Trophoblast cell (in vitro differentiated cells and primary cell): ENCODE measurements around the gene CETP.
A peak's percentile ranks its signal among the peaks of the same experiment; 100 is the strongest.

Source experiments
- DNase-seq, 2 donors: peaks; one replicate each; pipeline ENCODE4 v3.0.0-alpha.2; 2016
- H2AFZ ChIP-seq: 2 replicates; pipeline ENCODE4 v1.6.1; 2013; ENCODE audit warnings: low read length, moderate library complexity, mild to moderate bottlenecking; ENCODE audit not compliant: insufficient read depth, poor library complexity
- H2AK5ac ChIP-seq: 2 replicates; pipeline ENCODE4 v1.6.1; 2013; ENCODE audit warnings: mild to moderate bottlenecking, low read length
- H2BK120ac ChIP-seq: 2 replicates; pipeline ENCODE4 v1.6.1; 2013; ENCODE audit warnings: low read length, mild to moderate bottlenecking, moderate library complexity; ENCODE audit not compliant: insufficient read depth, poor library complexity
- H2BK12ac ChIP-seq: 2 replicates; pipeline ENCODE4 v1.6.1; 2013; ENCODE audit warnings: mild to moderate bottlenecking, low read length, moderate library complexity
- H2BK5ac ChIP-seq: 2 replicates; pipeline ENCODE4 v1.6.1; 2013; ENCODE audit warnings: low read length, low read depth, moderate library complexity, mild to moderate bottlenecking; ENCODE audit not compliant: poor library complexity
- H3K14ac ChIP-seq: 2 replicates; pipeline ENCODE4 v1.6.1; 2013; ENCODE audit warnings: mild to moderate bottlenecking, low read length
- H3K18ac ChIP-seq: 2 replicates; pipeline ENCODE4 v1.6.1; 2013; ENCODE audit warnings: mild to moderate bottlenecking, low read length
- H3K23ac ChIP-seq: 2 replicates; pipeline ENCODE4 v1.6.1; 2013; ENCODE audit warnings: low read length
- H3K27ac ChIP-seq: 2 replicates; pipeline ENCODE4 v1.5.1; 2013; ENCODE audit warnings: low read depth, mild to moderate bottlenecking, inconsistent platforms, low read length, moderate library complexity
- H3K27me3 ChIP-seq: 2 replicates; pipeline ENCODE4 v1.6.1; 2013; ENCODE audit warnings: inconsistent platforms, mild to moderate bottlenecking, low read length, moderate library complexity; ENCODE audit not compliant: insufficient read depth
- H3K36me3 ChIP-seq, 2 experiments: 1 replicate in 1 of 2; 2 replicates in 1 of 2; pipeline ENCODE4 v1.6.1; 2013; ENCODE audit warnings: low read length in 2 of 2, mild to moderate bottlenecking in 2 of 2, moderate library complexity in 1 of 2; ENCODE audit not compliant: insufficient read depth in 2 of 2, control insufficient read depth in 1 of 2
- H3K4ac ChIP-seq: 2 replicates; pipeline ENCODE4 v1.6.1; 2013; ENCODE audit warnings: low read depth, mild to moderate bottlenecking, low read length, moderate library complexity
- H3K4me1 ChIP-seq, 2 experiments: 1 replicate in 1 of 2; 2 replicates in 1 of 2; pipeline ENCODE4 v1.6.1; 2013; ENCODE audit warnings: low read length in 2 of 2, mild to moderate bottlenecking in 2 of 2, moderate library complexity in 1 of 2; ENCODE audit not compliant: insufficient read depth in 2 of 2, control insufficient read depth in 1 of 2
- H3K4me2 ChIP-seq: 2 replicates; pipeline ENCODE4 v1.6.1; 2013; ENCODE audit warnings: inconsistent platforms, mild to moderate bottlenecking, low read length, moderate library complexity
- H3K4me3 ChIP-seq: 2 replicates; pipeline ENCODE4 v1.5.1; 2013; ENCODE audit warnings: mild to moderate bottlenecking, low read depth, low read length, inconsistent platforms
- H3K79me1 ChIP-seq: one replicate; pipeline ENCODE4 v1.6.1; 2013; ENCODE audit warnings: low read length
- H3K79me2 ChIP-seq: 2 replicates; pipeline ENCODE4 v1.6.1; 2013; ENCODE audit warnings: low read length, mild to moderate bottlenecking; ENCODE audit not compliant: control insufficient read depth, insufficient read depth, poor library complexity
- H3K9ac ChIP-seq: 2 replicates; pipeline ENCODE4 v1.6.1; 2013; ENCODE audit warnings: mild to moderate bottlenecking, low read length
- H3K9me3 ChIP-seq: 2 replicates; pipeline ENCODE4 v1.6.1; 2013; ENCODE audit warnings: low read depth, mild to moderate bottlenecking, control low read depth, inconsistent platforms, low read length; ENCODE audit not compliant: insufficient read depth
- H4K12ac ChIP-seq: 2 replicates; pipeline ENCODE4 v1.6.1; 2013; ENCODE audit warnings: low read depth, mild to moderate bottlenecking, low read length, moderate library complexity
- H4K8ac ChIP-seq: 2 replicates; pipeline ENCODE4 v1.6.1; 2013; ENCODE audit warnings: low read depth, mild to moderate bottlenecking, low read length, moderate library complexity
- H4K91ac ChIP-seq: one replicate; pipeline ENCODE4 v1.6.1; 2013; ENCODE audit warnings: low read depth, mild to moderate bottlenecking, low read length, moderate library complexity
- WGBS: extraction: QIAGEN DNeasy Blood & Tissue Kit; methylation state at CpG from one replicate; pipeline ENCODE4 v1.1.7; 2013; ENCODE audit warnings: missing lambda C conversion rate; ENCODE audit not compliant: insufficient read length, insufficient coverage; ENCODE audit errors: extremely low coverage; 5-methylcytosine and 5-hydroxymethylcytosine counted together

The CETP gene

GRCh38 chr16:56956076-56956475, 5.7 kb upstream of the CETP start:
- H3K27ac ChIP-seq, result no peak overlapping the region
- H4K91ac ChIP-seq, result no peak overlapping the region
- H2BK12ac ChIP-seq, result no peak overlapping the region
- H2AK5ac ChIP-seq, result no peak overlapping the region
- H3K18ac ChIP-seq, result no peak overlapping the region
- no peak overlapping the region for H3K9ac ChIP-seq
- no peak overlapping the region for H4K8ac ChIP-seq
- H3K4me2 ChIP-seq, result no peak overlapping the region
- H2BK120ac ChIP-seq, result no peak overlapping the region
- DNase-seq, result no peak
- H3K79me1 ChIP-seq, result no peaks in the 10 kb centered on the region
- no peak overlapping the region for H3K4ac ChIP-seq
- no CpG with 5 or more reads among the region's 4 CpGs for WGBS
- no peak overlapping the region for H2AFZ ChIP-seq
- no peak overlapping the region for H3K4me3 ChIP-seq
- H3K9me3 ChIP-seq, result no peaks in the 10 kb centered on the region
- no peaks in the 10 kb centered on the region for H3K4me1 ChIP-seq
- H3K23ac ChIP-seq, result no peak overlapping the region
- no peaks in the 10 kb centered on the region for H3K79me2 ChIP-seq
- H3K27me3 ChIP-seq, result no peaks in the 10 kb centered on the region
- H4K12ac ChIP-seq, result no peak overlapping the region
- H3K36me3 ChIP-seq, result no peaks in the 10 kb centered on the region
- no peak overlapping the region for H2BK5ac ChIP-seq
- H3K14ac ChIP-seq, result no peak overlapping the region

GRCh38 chr16:56956756-56957155, 5.0 kb upstream of the CETP start:
- Histone ChIP-seq H3K4me3 (no peak overlapping the region), H2BK120ac (no peak overlapping the region), H2BK12ac (no peak overlapping the region), H3K9me3 (no peaks in the 10 kb centered on the region), H4K8ac (no peak overlapping the region), H4K12ac (no peak overlapping the region), H3K27me3 (no peaks in the 10 kb centered on the region), H3K79me2 (no peaks in the 10 kb centered on the region), H3K4me2 (no peak overlapping the region), H3K9ac (no peak overlapping the region), H2AFZ (no peak overlapping the region), H3K36me3 (no peaks in the 10 kb centered on the region), H2AK5ac (no peak overlapping the region), H4K91ac (no peak overlapping the region), H3K27ac (no peak overlapping the region), H3K18ac (no peak overlapping the region), H2BK5ac (no peak overlapping the region), H3K4ac (no peak overlapping the region), H3K23ac (no peak overlapping the region), H3K14ac (no peak overlapping the region), H3K4me1 (no peaks in the 10 kb centered on the region), H3K79me1 (no peaks in the 10 kb centered on the region)
- WGBS, result no CpG with 5 or more reads among the region's 4 CpGs
- no peak for DNase-seq

- no peak overlapping the region for H2BK120ac ChIP-seq
- no peak overlapping the region for H2AK5ac ChIP-seq
- H3K14ac ChIP-seq, result no peak overlapping the region
- no CpG with 5 or more reads among the region's 13 CpGs for WGBS
- H3K18ac ChIP-seq, result no peak overlapping the region
- H3K4me2 ChIP-seq, result no peak overlapping the region
- no peaks in the 10 kb centered on the region for H3K4me1 ChIP-seq
- no peak overlapping the region for H3K4me3 ChIP-seq
- H4K91ac ChIP-seq, result no peak overlapping the region
- H2BK5ac ChIP-seq, result no peak overlapping the region
- peak; percentile 77 to 82 for DNase-seq
- no peak overlapping the region for H2BK12ac ChIP-seq
- H4K12ac ChIP-seq, result no peak overlapping the region
- H3K79me1 ChIP-seq, result no peaks in the 10 kb centered on the region
- H3K79me2 ChIP-seq, result no peaks in the 10 kb centered on the region
- no peak overlapping the region for H4K8ac ChIP-seq
- no peaks in the 10 kb centered on the region for H3K27me3 ChIP-seq
- H3K27ac ChIP-seq, result no peak overlapping the region
- H3K9ac ChIP-seq, result no peak overlapping the region
- H3K23ac ChIP-seq, result no peak overlapping the region
- H3K9me3 ChIP-seq, result no peaks in the 10 kb centered on the region
- no peaks in the 10 kb centered on the region for H3K36me3 ChIP-seq
- no peak overlapping the region for H3K4ac ChIP-seq
- H2AFZ ChIP-seq, result no peak overlapping the region
Observed at GRCh38 chr16:56960681-56961281, 969 bp upstream of the CETP start.

DNA sequence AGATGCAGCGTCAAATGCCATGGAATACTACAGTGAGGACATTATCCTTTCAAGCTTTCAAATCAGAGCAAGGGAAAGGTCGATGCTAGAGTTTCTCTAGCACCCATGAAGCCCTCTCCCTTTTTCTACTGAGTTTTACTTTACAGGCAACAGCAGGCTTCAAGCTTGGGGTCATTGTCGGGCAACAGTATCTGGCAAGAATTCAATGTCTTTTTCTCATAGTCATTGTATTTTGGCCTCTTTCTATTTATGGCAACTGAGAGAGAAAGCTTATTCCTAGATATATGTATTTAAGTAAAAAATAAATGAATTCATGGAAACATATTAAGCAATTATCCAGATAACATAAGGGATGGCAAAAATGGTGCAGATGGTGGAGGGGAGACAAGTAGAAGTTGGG, 364 bp upstream of the CETP start:
- no peak overlapping the region for H4K8ac ChIP-seq
- no peak for DNase-seq
- no peak overlapping the region for H3K4me2 ChIP-seq
- no peak overlapping the region for H4K12ac ChIP-seq
- H3K9ac ChIP-seq, result no peak overlapping the region
- H2BK120ac ChIP-seq, result no peak overlapping the region
- no peak overlapping the region for H2AK5ac ChIP-seq
- H3K23ac ChIP-seq, result no peak overlapping the region
- H2BK5ac ChIP-seq, result no peak overlapping the region
- H3K79me2 ChIP-seq, result no peaks in the 10 kb centered on the region
- H3K27ac ChIP-seq, result no peak overlapping the region
- H3K4me3 ChIP-seq, result no peak overlapping the region
- H3K4ac ChIP-seq, result no peak overlapping the region
- H3K36me3 ChIP-seq, result no peaks in the 10 kb centered on the region
- H3K79me1 ChIP-seq, result no peaks in the 10 kb centered on the region
- no peak overlapping the region for H2AFZ ChIP-seq
- no peak overlapping the region for H3K14ac ChIP-seq
- no peak overlapping the region for H3K18ac ChIP-seq
- H3K9me3 ChIP-seq, result no peaks in the 10 kb centered on the region
- H2BK12ac ChIP-seq, result no peak overlapping the region
- no peak overlapping the region for H4K91ac ChIP-seq
- H3K27me3 ChIP-seq, result no peaks in the 10 kb centered on the region
- no CpG with 5 or more reads among the region's 3 CpGs for WGBS
- no peaks in the 10 kb centered on the region for H3K4me1 ChIP-seq
